Endothelial cell of hepatic sinusoid (primary cell): ENCODE data around the gene PISD.
"Not testable (repeated sequence)": the region's sequence is repeated elsewhere in the genome, so short reads cannot be mapped to it uniquely, and the experiment has no call there.

Source experiments
- in situ Hi-C: cut with HindIII; loops from 2 replicates; pipeline ENCODE4 v1.10.0; 2017; ENCODE audit warnings: low sequenced_read_pairs

PISD gene

GRCh38 chr22:31661851-31662667 is at the start of gene PISD:
PISD (minus strand) TSS chr22:31662215; CDS start chr22:31662208, 7 bp downstream.
- in situ Hi-C loops, result no loop called here

- in situ Hi-C loops, result not testable (repeated sequence)
Measured at GRCh38 chr22:31711226-31711625, 49.2 kb upstream of the PISD start.

- in situ Hi-C loops, result no loop called here
Measured at GRCh38 chr22:31707519-31707918, 45.5 kb upstream of the PISD start.

GRCh38 chr22:31695423-31695822 is 33.4 kb upstream of the PISD start:
- in situ Hi-C loops, result no loop called here

- in situ Hi-C loops, result not testable (repeated sequence)
Measured at GRCh38 chr22:31694046-31694445, 32.0 kb upstream of the PISD start.

GRCh38 chr22:31692186-31692886 is 30.3 kb upstream of the PISD start:
- in situ Hi-C loops, result no loop called here

- in situ Hi-C loops, result no loop called here
Measured at GRCh38 chr22:31691408-31691807, 29.4 kb upstream of the PISD start.

- in situ Hi-C loops, result no loop called here
Measured at GRCh38 chr22:31683181-31684105, 21.4 kb upstream of the PISD start.

GRCh38 chr22:31682751-31683150 is 20.7 kb upstream of the PISD start:
- in situ Hi-C loops, result no loop called here

GRCh38 chr22:31681349-31682345 is 19.6 kb upstream of the PISD start:
- in situ Hi-C loops, result no loop called here

GRCh38 chr22:31680861-31681341 is 18.9 kb upstream of the PISD start:
- in situ Hi-C loops, result no loop called here

- in situ Hi-C loops, result no loop called here
Measured at GRCh38 chr22:31678748-31679147, 16.7 kb upstream of the PISD start.

- in situ Hi-C loops, result no loop called here
Measured at GRCh38 chr22:31676700-31677099, 14.7 kb upstream of the PISD start.

- in situ Hi-C loops, result not testable (repeated sequence)
Measured at GRCh38 chr22:31674219-31674618, 12.2 kb upstream of the PISD start.

- in situ Hi-C loops, result loop anchor here (5.0 kb wide), 2 partner anchors 58 to 288 kb away; no protein-coding TSS in a partner anchor
Measured at GRCh38 chr22:31668849-31669248, 6.8 kb upstream of the PISD start.

GRCh38 chr22:31662668-31663037 is 638 bp upstream of the PISD start:
- in situ Hi-C loops, result no loop called here

- in situ Hi-C loops, result not testable (repeated sequence)
Measured at GRCh38 chr22:31660860-31661341, 1.1 kb downstream of the PISD start.

- in situ Hi-C loops, result no loop called here
Measured at GRCh38 chr22:31659246-31659645, 2.8 kb downstream of the PISD start.

- in situ Hi-C loops, result no loop called here
Measured at GRCh38 chr22:31654408-31654807, 7.6 kb downstream of the PISD start.

GRCh38 chr22:31653944-31654343 is 8.1 kb downstream of the PISD start:
- in situ Hi-C loops, result no loop called here
